ENCODE measurements around the gene DDX11.
"Not testable (repeated sequence)": the region's sequence is repeated elsewhere in the genome, so short reads cannot be mapped to it uniquely, and the experiment has no call there.

DNA sequence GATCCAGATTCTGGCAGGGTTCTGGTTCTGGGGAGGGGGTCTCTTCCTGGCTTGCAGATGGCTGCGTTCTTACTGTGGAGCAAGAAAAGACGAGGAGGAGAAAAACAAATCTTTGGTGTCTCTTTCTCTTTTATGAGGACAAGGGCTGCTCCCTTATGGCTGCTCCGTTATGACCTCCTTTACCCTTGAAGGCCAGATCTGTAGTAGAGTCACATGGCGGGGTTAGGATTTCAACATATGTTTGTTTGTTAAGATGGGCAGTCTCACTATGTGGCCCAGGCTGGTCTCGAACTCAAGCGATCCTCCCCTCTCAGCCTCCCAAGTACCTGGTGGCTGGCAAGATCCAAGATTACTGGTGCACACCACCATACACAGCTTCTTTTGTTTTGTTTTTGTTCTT is 5.8 kb downstream of the DDX11 start:
- not testable (repeated sequence) for TF ChIP-seq POLR2A, POLR2AphosphoS5, TAF1, POU2F2 (IDR thresholded peaks at IDR 0.05; ENCODE audit: low read depth, low read length)
